Cardiac muscle cell (in vitro differentiated cells and primary cell): ENCODE results near the gene NDUFV1. TPM values are rescaled to one million over a fixed set of nuclear protein-coding genes. Genes with fewer than 3 reads are reported as not detected.

Experiments
- DNase-seq, 2 donors: peaks; one replicate each; pipeline versions ENCODE4 v3.0.0 to v3.0.0-alpha.2; 2010 to 2017; ENCODE audit warnings: low read depth in 1 of 2, low spot score in 1 of 2
- H3K27ac ChIP-seq: fragments of 200-600 bp; sonication (generic); 2 replicates; pipeline ENCODE4 v1.5.1; 2016
- H3K27me3 ChIP-seq: fragments of 200-600 bp; sonication (generic); 2 replicates; pipeline ENCODE4 v1.6.0; 2016; ENCODE audit warnings: control low read depth
- H3K36me3 ChIP-seq: fragments of 200-600 bp; sonication (generic); 2 replicates; pipeline ENCODE4 v1.5.1; 2016; ENCODE audit warnings: control low read depth
- H3K4me1 ChIP-seq: fragments of 200-600 bp; sonication (generic); 2 replicates; pipeline ENCODE4 v1.8.1; 2017; ENCODE audit warnings: low read depth, mild to moderate bottlenecking, mixed run types
- H3K4me3 ChIP-seq: fragments of 200-600 bp; sonication (generic); 2 replicates; pipeline ENCODE4 v1.5.1; 2016; ENCODE audit warnings: mild to moderate bottlenecking
- H3K9me3 ChIP-seq: fragments of 200-600 bp; sonication (generic); 2 replicates; pipeline ENCODE4 v1.5.1; 2017; ENCODE audit warnings: low read depth, mild to moderate bottlenecking, control low read depth
- CTCF ChIP-seq: IDR thresholded peaks from 2 replicates; pipeline ENCODE4 v1.5.1; 2012; ENCODE audit warnings: low read depth, mild to moderate bottlenecking, low read length
- polyA plus RNA-seq: library from polyadenylated mRNA; unstranded; fragments of >200 nt; fragmentation: Nextera tagmentation; extraction: Ambion mirVana; gene quantifications from 2 replicates; pipeline ENCODE4 v1.2.1, GENCODE V29; 2016
- total RNA-seq: library from RNA; depleted of rRNA; stranded (reverse); fragments of >200 nt; gene quantifications from 2 replicates; pipeline ENCODE4 v1.2.3, GENCODE V29; 2016

The NDUFV1 gene
- total and polyA plus RNA-seq, 2 experiments from 2014 or later = 449 to 526 TPM

DNA sequence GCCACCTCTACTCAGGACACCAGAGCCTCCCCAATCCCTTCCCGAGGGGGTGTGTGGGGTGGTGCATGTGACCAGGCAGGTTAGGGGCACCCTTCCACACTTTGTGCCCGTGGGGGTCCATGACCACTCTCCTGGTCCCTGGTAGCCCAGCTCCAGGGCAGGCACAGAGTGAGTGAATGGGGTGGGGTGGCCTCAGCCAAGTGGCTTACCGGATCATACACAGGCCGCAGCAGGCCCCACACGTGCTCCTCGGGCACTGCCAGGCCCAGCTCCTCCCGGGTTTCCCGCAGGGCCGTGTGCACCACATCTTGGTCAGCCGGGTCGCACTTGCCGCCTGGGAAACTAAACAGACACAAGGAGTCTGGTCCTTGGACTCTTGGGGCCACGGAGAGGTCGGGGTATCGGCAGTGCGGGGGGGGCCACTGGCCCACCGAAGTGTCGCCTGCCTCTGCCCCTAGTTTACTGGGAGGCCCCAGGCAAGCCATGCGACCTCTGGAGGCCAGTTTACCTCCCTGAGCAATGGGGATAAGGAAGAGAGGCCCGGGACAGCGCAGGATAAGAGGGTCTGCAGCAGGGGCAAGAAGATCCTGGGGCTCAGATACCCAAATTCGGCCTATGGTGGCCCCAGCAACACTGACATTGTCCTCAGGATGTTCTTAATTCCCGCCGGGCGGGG lies 22.1 kb downstream of the NDUFV1 start:
- peaks cover 14% of the 10 kb centered on the region for H3K4me1 ChIP-seq
- H3K4me3 ChIP-seq = peak overlapping the region; percentile 42
- H3K36me3 ChIP-seq = peaks cover 6% of the 10 kb centered on the region
- peak overlapping the region; percentile 74 for H3K27ac ChIP-seq
- H3K27me3 ChIP-seq = no peaks in the 10 kb centered on the region
- no peak for TF ChIP-seq CTCF
- DNase-seq = no peak
- no peaks in the 10 kb centered on the region for H3K9me3 ChIP-seq

GRCh38 chr11:67629386-67630227 lies 22.9 kb downstream of the NDUFV1 start, which contains the start of gene NUDT8:
Gene NUDT8, minus strand, starts transcription at chr11:67629937. Its CDS starts 26 bp downstream, at chr11:67629911.
- peak; percentile 79 for TF ChIP-seq CTCF
- H3K4me3 ChIP-seq = peak within 1 kb of the TSS; percentile 54
- no peaks in the 10 kb centered on the region for H3K27me3 ChIP-seq
- DNase-seq = peak; percentile 82 to 91
- H3K4me1 ChIP-seq = peaks cover 14% of the 10 kb centered on the region
- no peaks in the 10 kb centered on the region for H3K9me3 ChIP-seq
- peak within 1 kb of the TSS; percentile 82 for H3K27ac ChIP-seq
- H3K36me3 ChIP-seq = peaks cover 6% of the 10 kb centered on the region

- peak; percentile 67 for TF ChIP-seq CTCF
- Histone ChIP-seq H3K27ac (peak overlapping the region; percentile 82), H3K27me3 (no peaks in the 10 kb centered on the region), H3K4me1 (peaks cover 14% of the 10 kb centered on the region), H3K4me3 (peak overlapping the region; percentile 54), H3K9me3 (no peaks in the 10 kb centered on the region), H3K36me3 (peaks cover 6% of the 10 kb centered on the region)
- peak; percentile 99 to 100 for DNase-seq
Observed at GRCh38 chr11:67630228-67630942, 23.6 kb downstream of the NDUFV1 start.

GRCh38 chr11:67630943-67631331 lies 24.2 kb downstream of the NDUFV1 start:
- no peak for TF ChIP-seq CTCF
- peaks cover 6% of the 10 kb centered on the region for H3K36me3 ChIP-seq
- H3K4me3 ChIP-seq = peak overlapping the region; percentile 54
- peak overlapping the region; percentile 82 for H3K27ac ChIP-seq
- H3K4me1 ChIP-seq = peaks cover 14% of the 10 kb centered on the region
- H3K9me3 ChIP-seq = no peaks in the 10 kb centered on the region
- no peaks in the 10 kb centered on the region for H3K27me3 ChIP-seq
- no peak for DNase-seq

GRCh38 chr11:67631411-67631810 lies 24.7 kb downstream of the NDUFV1 start:
- TF ChIP-seq CTCF = no peak
- DNase-seq = no peak
- H3K27ac ChIP-seq = no peak overlapping the region
- H3K4me3 ChIP-seq = no peak overlapping the region
- no peaks in the 10 kb centered on the region for H3K9me3 ChIP-seq
- H3K4me1 ChIP-seq = peaks cover 14% of the 10 kb centered on the region
- no peaks in the 10 kb centered on the region for H3K27me3 ChIP-seq
- H3K36me3 ChIP-seq = peaks cover 6% of the 10 kb centered on the region
